Pancreas (tissue), 10 donors: ENCODE data around the gene RAP1A. TPM values are rescaled to one million over a fixed set of nuclear protein-coding genes. Genes with fewer than 3 reads are reported as not detected.
A peak's percentile ranks its signal among the peaks of the same experiment; 100 is the strongest.

Source experiments
- ATAC-seq, 4 donors: fragments of 200-7000 bp; cut with Tn5 transposase; one replicate each; pipeline versions ENCODE4 v1.8.0 to v1.9.1; 2020; ENCODE audit warnings: mild to moderate bottlenecking in 4 of 4, moderate library complexity in 4 of 4
- DNase-seq, 6 donors: peaks; one replicate each; pipeline ENCODE4 v3.0.0-alpha.2; 2020
- FAIRE-seq: peaks from 2 replicates; lab custom pipeline; 2012; peaks lifted over from hg19 to GRCh38; lab: Jason Lieb, UNC
- H3K27ac ChIP-seq, 4 donors: fragments of 200-600 bp; sonication (generic); 1 replicate in 3 of 4; 2 replicates in 1 of 4; pipeline versions ENCODE4 v1.5.0 to v1.8.0; 2020
- H3K27me3 ChIP-seq, 4 donors: fragments of 200-600 bp; one replicate each; pipeline ENCODE4 v1.8.0; 2021
- H3K36me3 ChIP-seq, 3 donors: fragments of 200-600 bp; sonication (generic) in 1 of 3; one replicate each; pipeline versions ENCODE4 v1.5.0 to v1.8.0; 2020 to 2021
- H3K4me1 ChIP-seq, 3 donors: fragments of 200-600 bp; one replicate each; pipeline ENCODE4 v1.8.0; 2021
- H3K4me3 ChIP-seq, 4 donors: fragments of 200-600 bp; sonication (generic) in 2 of 4; one replicate each; pipeline versions ENCODE4 v1.5.0 to v1.8.0; 2020 to 2021
- H3K9me3 ChIP-seq, 4 donors: fragments of 200-600 bp; one replicate each; pipeline ENCODE4 v1.8.0; 2021
- CTCF ChIP-seq, 4 donors: fragments of 200-600 bp; sonication (generic) in 3 of 4; IDR thresholded peaks; one replicate each; pipeline versions ENCODE4 v1.5.0 to v1.8.0; 2021; ENCODE audit warnings: antibody characterized with exemption in 4 of 4
- whole genome bisulfite sequencing, 2 donors: extraction: QIAGEN DNeasy Blood & Tissue Kit; methylation state at CpG; one replicate each; pipeline ENCODE4 v1.1.7; 2013; 5-methylcytosine and 5-hydroxymethylcytosine counted together
- intact Hi-C, 3 donors: fragments of 100-400 bp; cut with DNase I; formaldehyde crosslinking; loops; one replicate each; pipeline versions ENCODE4 v1.11.1 to v1.14.2; 2022
- polyA plus RNA-seq, 2 donors: library from polyadenylated mRNA; stranded (reverse); fragments of 200-250 nt; gene quantifications; one replicate each; pipeline ENCODE4 v1.2.3, GENCODE V29; 2013
- total RNA-seq, 6 donors: library from RNA; stranded (reverse); fragmentation: NEBNext Ultra II Directional in 4 of 6; extraction: Animal tissue kit (Norgen Biotek cat#: 25700) in 4 of 6; gene quantifications; one replicate each; pipeline versions ENCODE4 v1.2.1 to v1.2.4, GENCODE V29; 2021 to 2023
- donor health status: healthy with polysubstance abuse.
- donor health status: DM: no; HTN: no; CAD: no; lungs with moderate emphysema.
- donor health status: DM: no; HTN: no; CAD: no.
- donor health status: control.
- donor health status: control.
- donor health status: Bipolar disorder and iron deficiency.
- donor health status: DM: yes; HTN: yes; CAD: no.
- donor health status: DM: no; HTN: no; CAD: no.
- donor health status: DM: no; HTN: no; CAD: no.
- donor health status: DM: yes; HTN: yes; CAD: no.

The RAP1A gene
- total and polyA plus RNA-seq, 8 donors, result 17.0 to 35.1 (median 21.5) TPM

- FAIRE-seq, result no peak
These were observed 70.7 kb downstream of the RAP1A start for GRCh38 chr1:111690306-111690617.

GRCh38 chr1:111691886-111692285, 72.3 kb downstream of the RAP1A start:
- Histone ChIP-seq H3K27ac (no peak overlapping the region), H3K4me3 (no peak overlapping the region), H3K4me1 (peaks cover 8 to 10% (median 9%) of the 10 kb centered on the region in 3 donors), H3K9me3 (no peaks in the 10 kb centered on the region), H3K27me3 (no peaks in the 10 kb centered on the region), H3K36me3 (peaks cover 0 to 3% (median 0%) of the 10 kb centered on the region in 3 donors)
- intact Hi-C loops, result no loop called here
- DNase-seq (no peak), ATAC-seq (no peak), FAIRE-seq (no peak)
- no peak for TF ChIP-seq CTCF (IDR thresholded peaks at IDR 0.05)
- 97 to 98% methylated on average over 1 of the region's 1 CpG for WGBS, 2 donors

More at GRCh38 chr1:111690306-111690617, 70.7 kb downstream of the RAP1A start:
- no peak overlapping the region for H3K4me3 ChIP-seq
- H3K27me3 ChIP-seq, result no peaks in the 10 kb centered on the region
- H3K36me3 ChIP-seq, result peaks cover 0 to 3% (median 0%) of the 10 kb centered on the region in 3 donors
- no peaks in the 10 kb centered on the region for H3K9me3 ChIP-seq
- ATAC-seq, result peak in 3 of 4 donors; percentile 50 to 70 (median 65)
- intact Hi-C loops, result no loop called here
- H3K27ac ChIP-seq, result peak overlapping the region in 1 of 4 donors; percentile 6
- TF ChIP-seq CTCF (IDR thresholded peaks at IDR 0.05), result no peak
- DNase-seq, result peak in 3 of 6 donors; percentile 27 to 51 (median 44)
- peaks cover 8 to 10% (median 9%) of the 10 kb centered on the region in 3 donors for H3K4me1 ChIP-seq

- Histone ChIP-seq H3K4me1 (peaks cover 0 to under 1% (median 0%) of the 10 kb centered on the region in 3 donors), H3K36me3 (peaks cover 0 to 19% (median 7%) of the 10 kb centered on the region in 3 donors), H3K27ac (no peak overlapping the region), H3K9me3 (no peaks in the 10 kb centered on the region), H3K27me3 (no peaks in the 10 kb centered on the region), H3K4me3 (no peak overlapping the region)
- ATAC-seq (no peak), FAIRE-seq (no peak), DNase-seq (no peak)
- intact Hi-C loops, result no loop called here
- 93% methylated on average over 1 of the region's 1 CpG for WGBS, 2 donors
- TF ChIP-seq CTCF (IDR thresholded peaks at IDR 0.05), result no peak
These were observed 76.2 kb downstream of the RAP1A start for GRCh38 chr1:111695801-111696200.

GRCh38 chr1:111696330-111696729, 76.7 kb downstream of the RAP1A start:
- peaks cover 0 to 19% (median 7%) of the 10 kb centered on the region in 3 donors for H3K36me3 ChIP-seq
- no peaks in the 10 kb centered on the region for H3K4me1 ChIP-seq
- ATAC-seq (no peak), DNase-seq (no peak), FAIRE-seq (no peak)
- H3K27me3 ChIP-seq, result no peaks in the 10 kb centered on the region
- H3K27ac ChIP-seq, result no peak overlapping the region
- no peak overlapping the region for H3K4me3 ChIP-seq
- TF ChIP-seq CTCF (IDR thresholded peaks at IDR 0.05), result no peak
- H3K9me3 ChIP-seq, result no peaks in the 10 kb centered on the region
- intact Hi-C loops, result no loop called here

GRCh38 chr1:111699268-111699667, 79.7 kb downstream of the RAP1A start:
- no peak for TF ChIP-seq CTCF (IDR thresholded peaks at IDR 0.05)
- ATAC-seq (no peak), DNase-seq (no peak), FAIRE-seq (no peak)
- no peaks in the 10 kb centered on the region for H3K4me1 ChIP-seq
- no peaks in the 10 kb centered on the region for H3K27me3 ChIP-seq
- H3K36me3 ChIP-seq, result peaks cover 0 to 34% (median 7%) of the 10 kb centered on the region in 3 donors
- H3K9me3 ChIP-seq, result no peaks in the 10 kb centered on the region
- no peak overlapping the region for H3K4me3 ChIP-seq
- intact Hi-C loops, result no loop called here
- no peak overlapping the region for H3K27ac ChIP-seq
